NCI-H2081 treated with DMSO at 0.1 percent for 48 hours (cell line): ENCODE results near the gene ARFGEF3.

ENCODE experiments used
- DNase-seq: peaks from one replicate; lab custom pipeline; 2025; lab: John Stamatoyannopoulos, UW

ARFGEF3 gene

GRCh38 chr6:138215093-138215782 is 53.5 kb downstream of the ARFGEF3 start:
- DNase-seq: no peak

DNA sequence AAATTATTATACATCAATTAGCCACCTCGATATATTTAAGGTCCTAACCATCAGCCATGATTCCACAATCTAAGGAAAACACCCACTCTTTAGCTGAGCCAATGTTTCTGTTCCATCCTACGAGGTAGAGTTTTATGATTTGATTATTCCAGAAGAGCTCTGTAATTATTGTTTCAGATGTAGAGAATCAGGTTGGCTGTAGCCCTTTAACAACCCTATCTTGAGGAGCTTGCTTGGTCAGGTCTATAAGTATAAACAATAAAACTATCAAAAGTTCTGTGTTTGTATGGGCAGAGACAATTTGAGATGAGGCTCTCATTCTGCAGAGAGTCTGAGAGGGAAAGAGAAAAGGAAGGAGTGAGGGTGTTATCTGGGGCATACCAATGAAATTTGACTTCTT is 56.7 kb downstream of the ARFGEF3 start, which contains the start of gene PBOV1:
Gene PBOV1, minus strand, starts transcription at position 43 of the 400 bp plus-strand sequence. CDS start 96 bp downstream, outside the sequence.
- no peak for DNase-seq

- no peak for DNase-seq
These were observed 57.7 kb downstream of the ARFGEF3 start for GRCh38 chr6:138219398-138219797.

DNA sequence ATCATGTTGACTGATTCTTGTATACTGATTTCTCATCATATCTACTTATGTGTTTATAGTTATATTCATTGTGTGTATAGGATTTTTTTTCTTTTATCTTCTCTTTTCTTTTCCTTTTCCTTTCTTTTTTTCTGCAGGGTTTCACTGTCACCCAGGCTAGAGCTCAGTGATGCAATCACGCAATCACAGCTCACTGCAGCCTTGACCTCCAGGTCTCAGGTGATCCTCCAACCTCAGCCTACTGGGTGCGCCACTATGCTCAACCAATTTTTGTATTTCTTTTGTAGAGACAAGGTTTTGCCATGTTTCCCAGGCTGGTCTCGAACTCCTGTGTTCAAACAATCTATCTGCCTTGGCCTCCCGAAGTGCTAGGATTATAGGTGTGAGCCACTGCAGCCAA is 58.2 kb downstream of the ARFGEF3 start:
- DNase-seq: no peak

DNA sequence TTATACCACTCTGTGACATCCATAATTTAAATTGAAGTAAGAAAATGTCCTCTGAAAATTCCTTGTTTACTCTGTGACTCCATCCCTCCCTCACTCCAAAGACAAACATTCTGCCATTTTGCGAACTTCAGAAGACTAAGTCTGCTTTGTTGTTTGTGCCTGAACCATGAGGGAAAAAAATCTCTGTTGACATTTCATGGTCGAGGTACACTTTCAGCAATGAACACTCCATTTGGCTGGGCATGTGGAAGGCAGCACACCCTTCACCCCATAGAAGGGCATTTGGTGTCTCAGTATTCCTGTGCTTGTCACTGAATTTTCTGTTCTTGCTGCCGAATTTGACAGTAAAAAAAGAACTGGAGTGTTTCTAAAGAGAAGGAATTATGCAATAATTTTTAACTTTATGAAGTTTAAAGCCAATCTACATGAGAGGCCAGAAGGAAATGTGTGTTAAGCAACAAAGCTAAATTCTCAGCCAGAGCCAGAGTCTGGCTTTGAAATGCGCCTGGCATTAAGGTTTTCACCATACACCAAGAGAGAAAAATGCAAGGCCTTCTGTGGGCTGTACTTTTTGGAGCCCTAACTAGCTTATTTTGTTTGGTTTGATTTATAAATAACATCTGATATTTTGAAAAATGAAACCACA is 61.3 kb downstream of the ARFGEF3 start:
- no peak for DNase-seq

DNA sequence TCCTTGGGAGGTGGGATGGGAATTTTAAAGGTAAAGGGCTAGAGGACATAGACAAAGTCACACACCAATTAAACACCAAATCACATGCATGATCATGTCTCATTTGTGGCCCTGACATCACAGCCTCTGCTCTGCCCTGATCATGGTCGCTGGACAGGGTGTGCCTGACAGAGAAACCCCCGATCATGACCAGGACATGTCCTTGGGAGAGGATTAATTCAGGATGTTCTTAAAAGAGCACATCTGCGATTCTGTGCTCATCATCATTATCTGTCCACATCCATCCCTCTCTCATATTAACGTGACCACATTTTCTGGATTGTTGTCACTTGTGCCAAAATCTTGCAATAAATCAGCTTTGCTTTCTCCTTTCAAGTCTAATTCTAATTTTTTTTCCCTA is 64.2 kb downstream of the ARFGEF3 start:
- no peak for DNase-seq

GRCh38 chr6:138226700-138227315 is 65.1 kb downstream of the ARFGEF3 start:
- DNase-seq: no peak

DNA sequence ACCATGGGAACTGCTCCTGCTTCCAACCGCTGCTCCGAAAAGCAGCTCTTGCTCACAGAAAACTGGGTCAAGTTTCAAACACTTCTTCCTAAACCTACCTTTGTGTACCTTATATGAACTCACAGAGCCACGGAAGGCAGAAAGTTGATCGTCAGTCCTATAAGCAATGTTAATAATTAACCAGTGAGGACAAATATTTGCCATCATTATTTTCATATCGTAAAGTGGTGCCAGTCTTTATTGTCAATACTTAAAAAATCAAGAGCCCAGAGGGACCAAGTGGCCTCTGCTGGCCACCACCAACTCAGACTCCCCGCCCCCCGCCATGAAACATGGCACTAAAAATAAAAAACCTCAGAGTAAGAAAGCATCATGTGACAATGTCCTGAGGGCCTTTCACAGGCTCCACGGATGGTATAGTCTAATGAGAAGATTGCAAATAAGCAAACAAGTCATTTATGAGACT is 65.6 kb downstream of the ARFGEF3 start:
- DNase-seq: no peak

DNA sequence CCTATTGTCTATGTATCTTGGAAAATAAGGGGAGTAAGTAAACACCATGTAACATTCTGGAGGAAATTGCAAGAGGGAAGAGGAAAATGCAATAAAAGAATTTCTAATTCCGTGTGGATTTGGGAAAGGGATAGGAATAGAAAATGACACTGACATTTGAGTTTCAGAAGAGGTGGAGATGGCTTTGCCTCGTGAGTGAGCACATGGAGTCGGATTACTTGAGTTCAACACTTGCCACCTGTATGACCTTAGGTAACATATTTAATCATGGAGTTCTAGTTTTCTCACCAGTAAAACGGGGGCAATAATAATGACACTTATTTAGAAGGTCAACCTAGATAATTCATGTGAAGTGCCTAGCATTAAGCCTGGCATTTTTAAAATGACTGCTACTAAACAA is 67.3 kb downstream of the ARFGEF3 start:
- DNase-seq: no peak

- no peak for DNase-seq
These were observed 68.0 kb downstream of the ARFGEF3 start for GRCh38 chr6:138229663-138230179.

GRCh38 chr6:138230221-138230620 is 68.5 kb downstream of the ARFGEF3 start:
- DNase-seq: no peak

GRCh38 chr6:138230759-138231380 is 69.1 kb downstream of the ARFGEF3 start:
- DNase-seq: no peak

DNA sequence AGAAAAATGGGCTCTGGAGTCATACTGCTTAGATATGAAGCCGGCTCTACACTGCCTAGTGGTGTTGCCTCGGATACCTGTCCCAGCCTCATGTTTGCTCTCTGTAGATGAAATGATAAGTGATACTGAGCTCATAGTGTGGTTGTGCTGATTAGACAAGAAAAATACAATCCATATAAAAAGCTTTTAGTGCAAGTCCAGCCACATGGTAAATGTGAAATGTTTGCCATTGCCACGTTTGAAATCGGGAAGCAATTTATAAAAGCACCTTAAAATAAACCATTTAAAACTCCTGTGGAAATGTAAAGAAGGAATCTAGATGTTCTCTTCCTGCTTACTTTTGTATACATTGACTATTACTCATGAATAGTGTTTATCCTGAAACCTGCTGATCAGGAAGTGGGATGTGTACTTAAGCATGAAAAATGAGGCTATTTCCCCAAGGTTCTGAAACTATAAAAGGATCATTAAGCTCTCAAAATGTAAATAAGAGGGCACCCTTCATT is 69.7 kb downstream of the ARFGEF3 start:
- DNase-seq: peak; percentile 94

DNA sequence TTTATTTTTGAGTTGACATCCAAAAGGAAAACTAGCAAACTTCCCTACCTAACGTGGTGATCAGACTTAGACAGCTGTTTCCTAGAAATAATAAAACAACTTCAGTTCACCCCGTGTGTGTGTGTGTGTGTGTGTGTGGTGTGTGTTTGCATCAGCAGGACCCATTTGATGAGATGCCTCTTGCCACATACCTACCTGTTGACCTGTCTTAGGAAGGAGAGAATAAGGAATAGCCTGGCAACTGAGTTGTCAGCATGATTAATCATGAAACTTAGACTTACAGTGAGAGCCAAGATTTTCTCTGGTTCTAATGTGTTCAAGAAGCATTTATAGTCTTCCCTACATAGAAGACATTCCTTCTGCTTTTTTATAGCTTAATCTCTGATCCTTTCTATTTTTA is 72.6 kb downstream of the ARFGEF3 start:
- DNase-seq: no peak

DNA sequence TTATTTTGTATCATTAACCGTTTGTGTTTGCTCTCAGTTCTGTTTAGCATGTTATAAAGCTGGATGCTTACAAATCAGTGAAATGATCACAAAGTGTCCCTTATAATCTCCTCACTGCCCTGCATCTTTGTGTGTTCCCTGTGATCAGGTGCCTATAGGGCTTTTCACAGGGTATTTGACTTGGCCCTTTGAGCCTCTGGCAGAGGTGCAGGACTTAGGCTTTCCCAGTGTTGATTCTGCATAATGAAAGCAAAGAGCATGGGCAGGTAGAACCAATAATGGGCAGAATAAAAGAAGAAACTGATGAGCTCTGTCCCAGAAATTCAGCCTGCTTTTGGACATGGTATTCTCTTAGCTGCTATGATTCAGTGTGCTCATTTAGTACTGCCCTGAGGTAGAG is 73.5 kb downstream of the ARFGEF3 start:
- DNase-seq: no peak

DNA sequence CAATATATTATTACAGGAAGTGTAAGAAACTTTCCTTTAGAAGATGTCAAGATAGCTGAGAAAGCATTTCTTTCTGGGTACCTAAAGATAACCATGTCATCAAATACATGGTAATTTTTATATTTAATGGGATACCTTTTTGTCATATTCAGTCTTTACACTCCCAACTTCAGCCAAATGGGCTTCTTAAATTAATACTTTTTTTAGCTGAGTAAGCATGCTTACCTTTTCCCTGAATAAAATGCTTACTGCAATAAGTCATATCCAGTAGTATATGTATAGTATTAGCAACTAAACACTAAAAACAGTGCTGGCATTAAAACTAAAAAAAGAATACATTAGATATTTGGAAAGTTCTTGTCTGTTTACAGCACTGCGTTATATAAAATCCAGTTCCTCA is 74.0 kb downstream of the ARFGEF3 start:
- no peak for DNase-seq

DNA sequence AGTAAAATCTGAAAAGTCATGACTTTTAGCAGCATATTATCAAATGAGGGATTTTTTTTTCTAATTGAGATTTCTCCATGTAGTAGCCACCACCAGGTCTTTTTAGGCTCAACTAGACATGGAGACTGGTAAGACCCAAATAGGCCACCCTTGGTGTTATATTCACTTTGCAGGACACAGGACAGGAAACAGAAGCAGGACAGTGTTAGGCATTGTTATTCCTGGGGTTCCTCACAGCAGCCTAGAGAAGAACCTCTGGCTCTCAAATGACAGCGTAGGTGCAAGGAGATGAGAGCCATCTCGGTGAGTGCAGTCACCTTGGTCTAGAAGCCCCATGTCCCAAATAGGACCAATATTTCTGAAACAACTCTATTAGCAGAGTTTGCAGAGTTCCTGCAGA is 75.7 kb downstream of the ARFGEF3 start:
- DNase-seq: no peak

GRCh38 chr6:138238368-138238767 is 76.6 kb downstream of the ARFGEF3 start:
- no peak for DNase-seq

- no peak for DNase-seq
These were observed 78.0 kb downstream of the ARFGEF3 start for GRCh38 chr6:138239774-138240173.

DNA sequence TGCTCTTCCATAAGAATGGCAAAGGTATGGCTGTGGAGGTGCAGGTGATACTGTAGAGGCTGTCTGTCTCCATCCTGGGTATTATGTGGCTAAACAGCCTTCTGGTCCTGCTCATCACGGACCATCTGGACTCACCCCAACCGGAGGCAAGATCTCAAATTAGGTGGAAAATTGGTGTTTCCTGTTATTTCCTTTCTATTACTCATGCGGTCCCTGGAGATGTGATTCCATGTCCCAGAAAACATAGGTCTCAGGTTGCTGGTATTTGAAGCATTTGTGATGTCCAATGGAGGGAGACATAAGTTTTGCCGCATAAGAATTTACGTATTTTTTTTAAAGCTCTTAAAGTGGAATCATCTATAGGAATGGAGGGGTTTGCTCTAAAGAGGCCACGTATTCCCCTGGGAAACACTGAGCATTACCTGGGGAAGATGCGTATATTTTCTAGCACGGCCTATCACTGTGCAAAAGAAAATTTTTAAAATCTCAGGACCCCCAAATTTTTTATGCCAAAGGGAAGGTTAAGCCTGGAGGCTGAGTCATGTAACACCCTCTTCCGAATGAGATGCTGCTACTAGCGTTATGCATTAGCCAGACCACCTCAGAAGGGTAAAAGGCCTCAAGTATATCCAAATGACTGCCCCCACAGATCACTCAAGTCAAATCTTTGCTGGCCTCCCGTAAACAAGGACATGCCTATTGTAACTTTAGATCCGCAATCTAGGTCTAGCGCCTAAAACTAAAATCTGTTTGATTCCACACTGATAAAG is 78.9 kb downstream of the ARFGEF3 start:
- DNase-seq: no peak

DNA sequence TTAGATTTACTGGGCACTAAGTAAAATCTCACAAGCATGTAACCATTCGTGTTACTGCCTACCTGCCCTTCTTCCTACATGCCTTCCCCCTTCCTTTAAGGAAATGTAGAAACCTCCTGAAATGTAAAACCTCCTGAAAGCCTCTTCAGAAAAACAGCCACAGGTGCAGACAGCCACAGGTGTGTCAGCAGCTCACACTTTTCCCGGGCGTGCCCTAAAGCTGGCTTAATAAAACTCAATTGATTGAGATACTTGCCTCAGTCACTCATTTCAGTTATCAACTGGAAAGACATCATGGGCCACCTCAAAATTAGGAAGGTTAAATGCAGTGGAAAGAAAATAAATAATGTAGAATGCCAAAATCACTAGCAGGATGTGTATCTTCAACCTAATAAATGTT is 79.6 kb downstream of the ARFGEF3 start:
- DNase-seq: no peak

- no peak for DNase-seq
These were observed 80.2 kb downstream of the ARFGEF3 start for GRCh38 chr6:138241934-138242333.
